Parathyroid adenoma (tissue), 2 donors: ENCODE results near the gene TBC1D22A.

ENCODE experiments used
- H2AFZ ChIP-seq: fragments of 300-600 bp; sonication (generic); one replicate; pipeline ENCODE4 v1.7.0; 2017; ENCODE audit warnings: antibody characterized with exemption, mild to moderate bottlenecking
- H3K27ac ChIP-seq: fragments of 300-600 bp; sonication (generic); one replicate; pipeline ENCODE4 v1.7.0; 2017
- H3K27me3 ChIP-seq: fragments of 300-600 bp; sonication (generic); one replicate; pipeline ENCODE4 v1.7.0; 2017; ENCODE audit warnings: low read length; ENCODE audit not compliant: control insufficient read depth, insufficient read depth
- H3K36me3 ChIP-seq: fragments of 300-600 bp; sonication (generic); one replicate; pipeline ENCODE4 v1.7.0; 2017; ENCODE audit warnings: low read length; ENCODE audit not compliant: control insufficient read depth, insufficient read depth
- H3K4me1 ChIP-seq: fragments of 300-600 bp; sonication (generic); one replicate; pipeline ENCODE4 v1.7.0; 2017; ENCODE audit warnings: control low read depth
- H3K4me2 ChIP-seq: fragments of 300-600 bp; sonication (generic); one replicate; pipeline ENCODE4 v1.7.0; 2017; ENCODE audit warnings: low read length
- H3K4me3 ChIP-seq: fragments of 300-600 bp; sonication (generic); one replicate; pipeline ENCODE4 v1.7.0; 2017; ENCODE audit warnings: low read depth, low read length
- H3K79me2 ChIP-seq: fragments of 300-600 bp; sonication (generic); one replicate; pipeline ENCODE4 v1.7.0; 2017; ENCODE audit warnings: control low read depth
- H3K9ac ChIP-seq: fragments of 300-600 bp; sonication (generic); one replicate; pipeline ENCODE4 v1.7.0; 2017; ENCODE audit warnings: mild to moderate bottlenecking
- H3K9me3 ChIP-seq: fragments of 300-600 bp; sonication (generic); one replicate; pipeline ENCODE4 v1.7.0; 2017; ENCODE audit warnings: low read length; ENCODE audit not compliant: control insufficient read depth
- CTCF ChIP-seq: fragments of 300-600 bp; sonication (generic); IDR thresholded peaks from one replicate; pipeline ENCODE4 v1.7.0; 2017; ENCODE audit warnings: antibody characterized with exemption, mild to moderate bottlenecking
- donor health status: primary hyperparathyroidism.

Gene TBC1D22A

GRCh38 chr22:46907241-46908215 lies 145.1 kb downstream of the TBC1D22A start:
- Histone ChIP-seq H3K79me2 (no peaks in the 10 kb centered on the region), H3K4me3 (no peak overlapping the region), H3K4me1 (no peaks in the 10 kb centered on the region), H3K4me2 (no peak overlapping the region), H2AFZ (no peak overlapping the region), H3K27me3 (no peaks in the 10 kb centered on the region), H3K9ac (no peak overlapping the region), H3K27ac (no peak overlapping the region), H3K36me3 (no peaks in the 10 kb centered on the region), H3K9me3 (no peaks in the 10 kb centered on the region)
- no peak for TF ChIP-seq CTCF

- Histone ChIP-seq H3K27me3 (no peaks in the 10 kb centered on the region), H3K9me3 (no peaks in the 10 kb centered on the region), H3K36me3 (no peaks in the 10 kb centered on the region), H3K79me2 (no peaks in the 10 kb centered on the region), H3K4me3 (no peak overlapping the region), H3K4me2 (no peak overlapping the region), H3K4me1 (no peaks in the 10 kb centered on the region), H2AFZ (no peak overlapping the region), H3K27ac (no peak overlapping the region), H3K9ac (no peak overlapping the region)
- TF ChIP-seq CTCF, result no peak
Measured at GRCh38 chr22:46908641-46909107, 146.2 kb downstream of the TBC1D22A start.

- H3K4me2 ChIP-seq, result no peak overlapping the region
- H2AFZ ChIP-seq, result no peak overlapping the region
- no peak overlapping the region for H3K27ac ChIP-seq
- no peaks in the 10 kb centered on the region for H3K27me3 ChIP-seq
- no peak overlapping the region for H3K9ac ChIP-seq
- no peaks in the 10 kb centered on the region for H3K4me1 ChIP-seq
- H3K79me2 ChIP-seq, result no peaks in the 10 kb centered on the region
- H3K4me3 ChIP-seq, result no peak overlapping the region
- no peak for TF ChIP-seq CTCF
- H3K36me3 ChIP-seq, result no peaks in the 10 kb centered on the region
- no peaks in the 10 kb centered on the region for H3K9me3 ChIP-seq
Measured at GRCh38 chr22:46909237-46910030, 147.0 kb downstream of the TBC1D22A start.

- Histone ChIP-seq H3K79me2 (no peaks in the 10 kb centered on the region), H3K9me3 (no peaks in the 10 kb centered on the region), H3K4me1 (no peaks in the 10 kb centered on the region), H3K4me3 (no peak overlapping the region), H3K4me2 (no peak overlapping the region), H3K36me3 (no peaks in the 10 kb centered on the region), H3K27ac (no peak overlapping the region), H3K27me3 (no peaks in the 10 kb centered on the region), H3K9ac (no peak overlapping the region), H2AFZ (no peak overlapping the region)
- TF ChIP-seq CTCF, result no peak
Measured at GRCh38 chr22:46910624-46911023, 148.2 kb downstream of the TBC1D22A start.
